NCI-H2227 treated with DMSO at 0.1 percent for 48 hours (cell line): ENCODE data around the gene NUBP2.

Experiments used
- DNase-seq: peaks from one replicate; lab custom pipeline; 2025; lab: John Stamatoyannopoulos, UW

Gene NUBP2

GRCh38 chr16:1758923-1759322 is 23.8 kb upstream of the NUBP2 start:
- no peak for DNase-seq

GRCh38 chr16:1759511-1759910 is 23.2 kb upstream of the NUBP2 start:
- no peak for DNase-seq

GRCh38 chr16:1760911-1761310 is 21.8 kb upstream of the NUBP2 start:
- no peak for DNase-seq

GRCh38 chr16:1761751-1762150 is 21.0 kb upstream of the NUBP2 start:
- DNase-seq, result no peak

- DNase-seq, result no peak
Observed at GRCh38 chr16:1762196-1762878, 20.4 kb upstream of the NUBP2 start.

- DNase-seq, result no peak
Observed at GRCh38 chr16:1762879-1763520, 19.8 kb upstream of the NUBP2 start.

GRCh38 chr16:1763521-1764511 is 18.9 kb upstream of the NUBP2 start:
- DNase-seq, result no peak

GRCh38 chr16:1764971-1765370 is 17.8 kb upstream of the NUBP2 start:
- no peak for DNase-seq

GRCh38 chr16:1765826-1766225 is 16.9 kb upstream of the NUBP2 start:
- DNase-seq, result no peak

GRCh38 chr16:1766231-1766630 is 16.5 kb upstream of the NUBP2 start:
- DNase-seq, result no peak

GRCh38 chr16:1766701-1767100 is 16.1 kb upstream of the NUBP2 start:
- DNase-seq, result no peak

- no peak for DNase-seq
Observed at GRCh38 chr16:1767116-1767994, 15.4 kb upstream of the NUBP2 start.

GRCh38 chr16:1768061-1768766 is 14.5 kb upstream of the NUBP2 start:
- no peak for DNase-seq

GRCh38 chr16:1768767-1769401 is 13.9 kb upstream of the NUBP2 start:
- DNase-seq, result no peak

GRCh38 chr16:1769402-1770300 is 13.1 kb upstream of the NUBP2 start:
- DNase-seq, result no peak

GRCh38 chr16:1770328-1771187 is 12.2 kb upstream of the NUBP2 start:
- DNase-seq, result peak; percentile 58

GRCh38 chr16:1771188-1771863 is 11.4 kb upstream of the NUBP2 start, which contains the start of gene NME3:
TSS of gene NME3 (minus strand) at chr16:1771543. CDS start at chr16:1771534, 9 bp downstream.
- peak; percentile 41 for DNase-seq

- no peak for DNase-seq
Observed at GRCh38 chr16:1771864-1772361, 10.8 kb upstream of the NUBP2 start.
